Measurements from ENCODE around the gene SHB.
A peak's percentile ranks its signal among the peaks of the same experiment; 100 is the strongest.

Gene SHB

GRCh38 chr9:37928552-37929430, 140.2 kb downstream of the SHB start:
- Histone ChIP-seq H3K4me3 (no peak overlapping the region), H3K36me3 (replicated peaks) (0 out of 2 replicates have a peak, but pooled peaks cover 3% of the 10 kb centered on the region), H3K9me3 (no peaks in the 10 kb centered on the region), H3K27me3 (ENCODE audit: low read depth) (no peaks in the 10 kb centered on the region), H3K4me1 (peaks cover 26% of the 10 kb centered on the region)
- in situ Hi-C loops (cut with MboI; ENCODE audit: low sequenced_read_pairs): no loop called here
- no peak for DNase-seq (ENCODE audit: low spot score in 2 of 2)

- in situ Hi-C loops (cut with MboI; ENCODE audit: low sequenced_read_pairs): no loop called here
- H3K4me1 ChIP-seq: peaks cover 28% of the 10 kb centered on the region
These were observed 141.2 kb downstream of the SHB start for GRCh38 chr9:37927601-37928551.

GRCh38 chr9:37927132-37927531, 141.9 kb downstream of the SHB start:
- Histone ChIP-seq H3K27me3 (ENCODE audit: low read depth) (no peaks in the 10 kb centered on the region), H3K36me3 (replicated peaks) (0 out of 2 replicates have a peak, but pooled peaks cover 3% of the 10 kb centered on the region), H3K4me3 (no peak overlapping the region), H3K9me3 (no peaks in the 10 kb centered on the region), H3K4me1 (peaks cover 28% of the 10 kb centered on the region)
- DNase-seq (ENCODE audit: low spot score in 2 of 2): peak; percentile 79 to 85
- in situ Hi-C loops (cut with MboI; ENCODE audit: low sequenced_read_pairs): no loop called here

More at GRCh38 chr9:37927601-37928551, 141.2 kb downstream of the SHB start:
- no peak for DNase-seq (ENCODE audit: low spot score in 2 of 2)
- 0 out of 2 replicates have a peak, but pooled peaks cover 3% of the 10 kb centered on the region for H3K36me3 ChIP-seq (replicated peaks)
- no peaks in the 10 kb centered on the region for H3K9me3 ChIP-seq
- H3K27me3 ChIP-seq (ENCODE audit: low read depth): no peaks in the 10 kb centered on the region
- no peak overlapping the region for H3K4me3 ChIP-seq

- Histone ChIP-seq H3K4me3 (no peak overlapping the region), H3K4me1 (peaks cover 28% of the 10 kb centered on the region), H3K36me3 (replicated peaks) (0 out of 2 replicates have a peak, but pooled peaks cover 3% of the 10 kb centered on the region), H3K27me3 (ENCODE audit: low read depth) (no peaks in the 10 kb centered on the region), H3K9me3 (no peaks in the 10 kb centered on the region)
- in situ Hi-C loops (cut with MboI; ENCODE audit: low sequenced_read_pairs): no loop called here
- no peak for DNase-seq (ENCODE audit: low spot score in 2 of 2)
These were observed 142.3 kb downstream of the SHB start for GRCh38 chr9:37926737-37927118.

GRCh38 chr9:37925786-37926736, 143.0 kb downstream of the SHB start:
- in situ Hi-C loops (cut with MboI; ENCODE audit: low sequenced_read_pairs): no loop called here
- H3K4me3 ChIP-seq: no peak overlapping the region
- no peaks in the 10 kb centered on the region for H3K9me3 ChIP-seq
- 0 out of 2 replicates have a peak, but pooled peaks cover 3% of the 10 kb centered on the region for H3K36me3 ChIP-seq (replicated peaks)
- DNase-seq (ENCODE audit: low spot score in 2 of 2): no peak
- H3K4me1 ChIP-seq: peaks cover 28% of the 10 kb centered on the region
- no peaks in the 10 kb centered on the region for H3K27me3 ChIP-seq (ENCODE audit: low read depth)

GRCh38 chr9:37925006-37925405, 144.0 kb downstream of the SHB start:
- Histone ChIP-seq H3K4me1 (peaks cover 38% of the 10 kb centered on the region), H3K9me3 (no peaks in the 10 kb centered on the region), H3K27me3 (ENCODE audit: low read depth) (no peaks in the 10 kb centered on the region), H3K4me3 (no peak overlapping the region), H3K36me3 (replicated peaks) (0 out of 2 replicates have a peak, but pooled peaks cover 3% of the 10 kb centered on the region)
- in situ Hi-C loops (cut with MboI; ENCODE audit: low sequenced_read_pairs): no loop called here
- no peak for DNase-seq (ENCODE audit: low spot score in 2 of 2)

- in situ Hi-C loops (cut with MboI; ENCODE audit: low sequenced_read_pairs): loop anchor here (25.0 kb wide), 1 partner anchor 763 kb away; no protein-coding TSS in a partner anchor
- Histone ChIP-seq H3K27me3 (ENCODE audit: low read depth) (no peaks in the 10 kb centered on the region), H3K9me3 (no peaks in the 10 kb centered on the region), H3K4me1 (peaks cover 43% of the 10 kb centered on the region), H3K4me3 (no peak overlapping the region), H3K36me3 (replicated peaks) (0 out of 2 replicates have a peak, but pooled peaks cover 3% of the 10 kb centered on the region)
- DNase-seq (ENCODE audit: low spot score in 2 of 2): no peak
These were observed 144.5 kb downstream of the SHB start for GRCh38 chr9:37924538-37924937.

GRCh38 chr9:37923796-37924427, 145.1 kb downstream of the SHB start:
- peaks cover 49% of the 10 kb centered on the region for H3K4me1 ChIP-seq
- no peaks in the 10 kb centered on the region for H3K9me3 ChIP-seq
- no peaks in the 10 kb centered on the region for H3K27me3 ChIP-seq (ENCODE audit: low read depth)
- in situ Hi-C loops (cut with MboI; ENCODE audit: low sequenced_read_pairs): loop anchor here (25.0 kb wide), 1 partner anchor 763 kb away; no protein-coding TSS in a partner anchor
- H3K36me3 ChIP-seq (replicated peaks): peaks cover 5% of the 10 kb centered on the region; the same call in 1 of the 2 replicates
- peak; percentile 23 to 56 for DNase-seq (ENCODE audit: low spot score in 2 of 2)
- no peak overlapping the region for H3K4me3 ChIP-seq

- Histone ChIP-seq H3K36me3 (replicated peaks) (peaks cover 9% of the 10 kb centered on the region; the same call in 1 of the 2 replicates), H3K9me3 (no peaks in the 10 kb centered on the region), H3K27me3 (ENCODE audit: low read depth) (no peaks in the 10 kb centered on the region), H3K4me1 (peaks cover 53% of the 10 kb centered on the region), H3K4me3 (no peak overlapping the region)
- DNase-seq (ENCODE audit: low spot score in 2 of 2): no peak
- in situ Hi-C loops (cut with MboI; ENCODE audit: low sequenced_read_pairs): loop anchor here (25.0 kb wide), 1 partner anchor 764 kb away; no protein-coding TSS in a partner anchor
These were observed 145.8 kb downstream of the SHB start for GRCh38 chr9:37923118-37923795.

- Histone ChIP-seq H3K27me3 (ENCODE audit: low read depth) (no peaks in the 10 kb centered on the region), H3K9me3 (no peaks in the 10 kb centered on the region), H3K36me3 (replicated peaks) (peaks cover 9% of the 10 kb centered on the region; the same call in 1 of the 2 replicates), H3K4me3 (no peak overlapping the region), H3K4me1 (peaks cover 47% of the 10 kb centered on the region)
- in situ Hi-C loops (cut with MboI; ENCODE audit: low sequenced_read_pairs): loop anchor here (25.0 kb wide), 1 partner anchor 765 kb away; no protein-coding TSS in a partner anchor
- DNase-seq (ENCODE audit: low spot score in 2 of 2): no peak
These were observed 146.5 kb downstream of the SHB start for GRCh38 chr9:37922363-37923117.

- Histone ChIP-seq H3K27me3 (ENCODE audit: low read depth) (no peaks in the 10 kb centered on the region), H3K36me3 (replicated peaks) (peaks cover 11% of the 10 kb centered on the region), H3K9me3 (no peaks in the 10 kb centered on the region), H3K4me1 (peaks cover 38% of the 10 kb centered on the region), H3K4me3 (no peak overlapping the region)
- in situ Hi-C loops (cut with MboI; ENCODE audit: low sequenced_read_pairs): loop anchor here (25.0 kb wide), 1 partner anchor 766 kb away; no protein-coding TSS in a partner anchor
- DNase-seq (ENCODE audit: low spot score in 2 of 2): no peak
These were observed 147.3 kb downstream of the SHB start for GRCh38 chr9:37921546-37922300.
